Lung (tissue), 12 donors: Measurements from ENCODE around the gene LMF1. TPM values are rescaled to one million over a fixed set of nuclear protein-coding genes. Genes with fewer than 3 reads are reported as not detected.

ENCODE experiments used
- ATAC-seq: fragments of 200-7000 bp; cut with Tn5 transposase; one replicate; pipeline ENCODE4 v1.9.1; 2020; ENCODE audit warnings: moderate number of reproducible peaks; ENCODE audit not compliant: insufficient read depth, low FRiP score
- DNase-seq, 3 donors: peaks; one replicate each; pipeline ENCODE4 v3.0.0-alpha.2; 2013 to 2017
- H3K27ac ChIP-seq, 2 donors: one replicate each; pipeline ENCODE4 v1.5.1; 2013; ENCODE audit warnings: mild to moderate bottlenecking in 2 of 2, moderate library complexity in 2 of 2, control low read depth in 1 of 2, inconsistent platforms in 1 of 2, low read depth in 1 of 2, low read length in 1 of 2
- H3K27me3 ChIP-seq, 3 donors: one replicate each; pipeline ENCODE4 v1.5.1; 2013; ENCODE audit warnings: low read length in 2 of 3; ENCODE audit not compliant: control insufficient read depth in 3 of 3, insufficient read depth in 3 of 3
- H3K36me3 ChIP-seq, 4 donors: one replicate each; pipeline ENCODE4 v1.5.1; 2013; ENCODE audit warnings: low read length in 4 of 4, mild to moderate bottlenecking in 1 of 4, moderate library complexity in 1 of 4; ENCODE audit not compliant: control insufficient read depth in 4 of 4, insufficient read depth in 4 of 4
- H3K4me1 ChIP-seq, 5 donors: one replicate each; pipeline ENCODE4 v1.5.1; 2013; ENCODE audit warnings: low read length in 5 of 5, mild to moderate bottlenecking in 2 of 5, moderate library complexity in 1 of 5; ENCODE audit not compliant: control insufficient read depth in 5 of 5, insufficient read depth in 5 of 5
- H3K4me3 ChIP-seq: one replicate; pipeline ENCODE4 v1.5.1; 2013; ENCODE audit warnings: mild to moderate bottlenecking, control low read depth, moderate library complexity
- H3K9ac ChIP-seq, 2 donors: one replicate each; pipeline ENCODE4 v1.5.1; 2013; ENCODE audit warnings: low read length in 2 of 2, control low read depth in 1 of 2; ENCODE audit not compliant: insufficient read depth in 1 of 2
- H3K9me3 ChIP-seq, 4 donors: one replicate each; pipeline ENCODE4 v1.5.1; 2013; ENCODE audit warnings: low read length in 3 of 4, mild to moderate bottlenecking in 1 of 4, moderate library complexity in 1 of 4; ENCODE audit not compliant: control insufficient read depth in 4 of 4, insufficient read depth in 3 of 4
- WGBS, 2 donors: extraction: QIAGEN DNeasy Blood & Tissue Kit; methylation state at CpG; one replicate each; pipeline ENCODE4 v1.1.7; 2013; 5-methylcytosine and 5-hydroxymethylcytosine counted together
- polyA plus RNA-seq, 2 donors: library from polyadenylated mRNA; stranded (reverse); fragments of 200-250 nt; gene quantifications; one replicate each; pipeline ENCODE4 v1.2.1, GENCODE V29; 2013
- total RNA-seq, 2 donors: library from RNA; depleted of rRNA in 1 of 2; stranded (reverse); fragments of >200 nt in 1 of 2; gene quantifications; one replicate each; pipeline ENCODE4 v1.2.1, GENCODE V29; 2014 to 2021
- TF ChIP-seq, protein P1 (sequence below): IDR thresholded peaks from 2 replicates; pipeline ENCODE4 v1.5.1; 2012; ENCODE audit warnings: mild to moderate bottlenecking; ENCODE audit errors: control extremely low read depth, extremely low read depth
- donor health status: control.
- donor health status: control.
- donor health status: Bipolar disorder and iron deficiency.
- donor health status: healthy.
- donor health status: DM: yes; HTN: yes; CAD: no.

LMF1 gene
- total and polyA plus RNA-seq, 4 donors: 9.1 to 23.7 (median 20.6) TPM

DNA sequence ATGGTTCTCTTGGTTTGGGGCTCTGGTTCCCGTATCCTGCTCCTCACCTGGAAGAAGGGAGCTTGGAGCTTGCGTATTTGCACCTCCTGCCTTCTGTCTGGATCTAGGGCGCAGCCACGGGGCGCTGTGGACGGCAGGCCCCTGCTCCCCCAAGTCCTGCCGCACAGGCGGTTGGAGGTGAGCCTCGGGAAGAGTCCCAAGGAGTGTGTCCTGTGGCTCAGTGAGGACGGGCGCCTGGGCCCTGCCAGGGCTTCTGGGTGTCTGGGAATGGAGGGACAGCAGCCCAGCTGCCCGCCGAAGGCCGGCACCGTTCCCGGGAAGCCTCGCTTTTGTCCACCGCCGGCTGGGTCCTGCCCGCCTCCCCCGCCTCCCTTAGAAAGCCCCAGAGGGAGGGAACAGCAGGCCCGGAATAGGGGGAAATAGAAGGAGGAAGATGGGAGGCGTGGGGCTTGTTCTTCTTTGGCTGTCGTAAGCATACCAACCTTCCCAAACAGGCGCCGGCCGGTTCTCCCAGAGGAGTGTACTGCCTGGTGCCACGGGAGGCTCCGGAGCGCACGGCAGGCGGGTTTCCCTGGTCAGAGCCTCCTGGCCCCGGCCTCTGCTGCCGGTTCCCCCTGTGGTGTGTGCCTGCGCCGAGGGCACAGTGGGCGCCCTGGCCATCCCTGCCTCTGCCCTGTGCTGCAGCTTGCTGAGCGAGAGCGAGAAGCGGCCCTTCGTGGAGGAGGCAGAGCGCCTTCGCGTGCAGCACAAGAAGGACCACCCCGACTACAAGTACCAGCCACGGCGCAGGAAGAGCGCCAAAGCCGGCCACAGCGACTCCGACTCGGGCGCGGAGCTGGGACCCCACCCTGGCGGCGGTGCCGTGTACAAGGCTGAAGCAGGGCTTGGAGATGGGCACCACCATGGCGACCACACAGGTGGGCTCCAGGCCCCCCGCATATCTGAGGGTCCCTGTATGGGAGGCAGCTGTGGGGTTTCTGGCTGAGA is 12.6 kb upstream of the LMF1 start:
- Histone ChIP-seq H3K9ac (no peak overlapping the region), H3K27ac (no peak overlapping the region), H3K4me3 (no peak overlapping the region), H3K4me1 (peaks cover 0 to 21% (median 3%) of the 10 kb centered on the region in 5 donors), H3K36me3 (no peaks in the 10 kb centered on the region), H3K27me3 (peaks cover 0 to 9% (median 5%) of the 10 kb centered on the region in 3 donors), H3K9me3 (no peaks in the 10 kb centered on the region)
- DNase-seq (peak; percentile 35 to 46 (median 37)), ATAC-seq (no peak)
- WGBS, 2 donors: 65 to 75% methylated on average over 59 of the region's 59 CpGs
- TF ChIP-seq, protein P1, sequence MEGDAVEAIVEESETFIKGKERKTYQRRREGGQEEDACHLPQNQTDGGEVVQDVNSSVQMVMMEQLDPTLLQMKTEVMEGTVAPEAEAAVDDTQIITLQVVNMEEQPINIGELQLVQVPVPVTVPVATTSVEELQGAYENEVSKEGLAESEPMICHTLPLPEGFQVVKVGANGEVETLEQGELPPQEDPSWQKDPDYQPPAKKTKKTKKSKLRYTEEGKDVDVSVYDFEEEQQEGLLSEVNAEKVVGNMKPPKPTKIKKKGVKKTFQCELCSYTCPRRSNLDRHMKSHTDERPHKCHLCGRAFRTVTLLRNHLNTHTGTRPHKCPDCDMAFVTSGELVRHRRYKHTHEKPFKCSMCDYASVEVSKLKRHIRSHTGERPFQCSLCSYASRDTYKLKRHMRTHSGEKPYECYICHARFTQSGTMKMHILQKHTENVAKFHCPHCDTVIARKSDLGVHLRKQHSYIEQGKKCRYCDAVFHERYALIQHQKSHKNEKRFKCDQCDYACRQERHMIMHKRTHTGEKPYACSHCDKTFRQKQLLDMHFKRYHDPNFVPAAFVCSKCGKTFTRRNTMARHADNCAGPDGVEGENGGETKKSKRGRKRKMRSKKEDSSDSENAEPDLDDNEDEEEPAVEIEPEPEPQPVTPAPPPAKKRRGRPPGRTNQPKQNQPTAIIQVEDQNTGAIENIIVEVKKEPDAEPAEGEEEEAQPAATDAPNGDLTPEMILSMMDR: no peak

DNA sequence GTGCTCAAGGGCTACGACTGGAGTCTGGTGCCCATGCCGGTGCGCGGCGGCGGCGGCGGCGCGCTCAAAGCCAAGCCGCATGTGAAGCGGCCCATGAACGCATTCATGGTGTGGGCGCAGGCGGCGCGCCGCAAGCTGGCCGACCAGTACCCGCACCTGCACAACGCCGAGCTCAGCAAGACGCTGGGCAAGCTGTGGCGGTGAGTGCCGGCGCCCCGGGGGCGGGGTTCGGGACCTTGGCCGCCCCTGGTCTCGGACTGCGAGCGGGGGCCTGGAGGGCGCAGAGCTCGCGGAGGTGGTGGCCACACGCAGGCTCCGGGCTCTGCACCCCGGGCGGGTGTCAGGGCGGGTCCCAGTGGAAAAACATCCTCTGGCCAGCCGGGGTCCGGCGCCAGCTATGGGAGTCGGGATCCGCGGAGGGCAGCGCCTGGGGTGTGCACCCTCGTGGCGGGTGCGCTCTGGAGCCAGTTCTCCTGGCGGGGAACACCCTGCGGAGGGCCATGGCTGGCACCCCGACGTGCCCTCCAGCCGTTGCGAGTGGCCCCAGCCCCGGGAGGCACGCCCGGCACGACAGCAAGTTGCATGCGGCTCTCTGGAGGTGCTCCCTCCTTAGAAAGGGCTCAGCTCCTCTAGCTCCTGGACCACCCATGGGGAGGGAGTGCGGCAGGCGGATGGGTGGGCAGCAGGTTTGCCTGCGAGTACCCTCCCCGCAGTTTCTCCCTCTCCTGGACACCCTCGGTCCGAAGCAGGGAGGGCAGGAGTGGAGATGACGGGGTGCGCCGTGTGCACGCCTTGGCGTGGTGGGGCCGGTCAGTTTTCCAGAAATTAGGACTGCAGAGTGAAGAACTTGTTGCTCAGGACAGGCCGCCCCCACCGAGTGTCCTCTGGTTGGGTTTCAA is 11.6 kb upstream of the LMF1 start:
- H3K4me1 ChIP-seq: peaks cover 0 to 17% (median 3%) of the 10 kb centered on the region in 5 donors
- DNase-seq (peak in 1 of 3 donors; percentile 39), ATAC-seq (no peak)
- peak overlapping the region; percentile 4 for H3K4me3 ChIP-seq
- peaks cover 0 to 12% (median 5%) of the 10 kb centered on the region in 3 donors for H3K27me3 ChIP-seq
- no peak overlapping the region for H3K9ac ChIP-seq
- TF ChIP-seq, protein P1: no peak
- 13 to 21% methylated on average over 65 to 76 of the region's 76 CpGs for WGBS, 2 donors
- H3K9me3 ChIP-seq: no peaks in the 10 kb centered on the region
- H3K27ac ChIP-seq: no peak overlapping the region
- no peaks in the 10 kb centered on the region for H3K36me3 ChIP-seq

DNA sequence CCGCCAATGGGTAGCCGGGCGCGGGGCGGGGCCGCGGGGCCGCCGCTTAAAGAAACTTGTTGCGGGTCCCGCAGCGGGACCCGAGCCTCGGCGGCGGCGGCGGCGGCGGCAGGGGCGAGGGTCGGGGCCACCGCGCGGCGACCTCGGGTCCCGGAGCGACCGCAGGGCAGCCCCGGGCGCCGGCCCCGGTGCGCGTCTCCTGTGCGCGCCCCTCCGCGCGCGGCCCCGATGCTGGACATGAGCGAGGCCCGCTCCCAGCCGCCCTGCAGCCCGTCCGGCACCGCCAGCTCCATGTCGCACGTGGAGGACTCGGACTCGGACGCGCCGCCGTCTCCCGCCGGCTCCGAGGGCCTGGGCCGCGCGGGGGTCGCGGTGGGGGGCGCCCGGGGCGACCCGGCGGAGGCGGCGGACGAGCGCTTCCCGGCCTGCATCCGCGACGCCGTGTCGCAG is 10.9 kb upstream of the LMF1 start, which contains the start of gene SOX8:
Gene SOX8, plus strand, starts transcription at position 76 of the 450 bp plus-strand sequence. Its CDS starts 153 bp downstream, at position 229.
- DNase-seq: no peak
- Histone ChIP-seq H3K4me1 (peaks cover 0 to 15% (median 3%) of the 10 kb centered on the region in 5 donors), H3K27ac (no peak within 1 kb of the TSS), H3K36me3 (no peaks in the 10 kb centered on the region), H3K9me3 (no peaks in the 10 kb centered on the region), H3K4me3 (peak within 1 kb of the TSS; percentile 55), H3K9ac (no peak within 1 kb of the TSS), H3K27me3 (peaks cover 0 to 12% (median 5%) of the 10 kb centered on the region in 3 donors)
- TF ChIP-seq, protein P1: no peak
- no peak for ATAC-seq
- 1 to 4% methylated on average over 13 to 80 of the region's 80 CpGs for WGBS, 2 donors
